ENCODE results near the gene PRKCB.

The PRKCB gene

DNA sequence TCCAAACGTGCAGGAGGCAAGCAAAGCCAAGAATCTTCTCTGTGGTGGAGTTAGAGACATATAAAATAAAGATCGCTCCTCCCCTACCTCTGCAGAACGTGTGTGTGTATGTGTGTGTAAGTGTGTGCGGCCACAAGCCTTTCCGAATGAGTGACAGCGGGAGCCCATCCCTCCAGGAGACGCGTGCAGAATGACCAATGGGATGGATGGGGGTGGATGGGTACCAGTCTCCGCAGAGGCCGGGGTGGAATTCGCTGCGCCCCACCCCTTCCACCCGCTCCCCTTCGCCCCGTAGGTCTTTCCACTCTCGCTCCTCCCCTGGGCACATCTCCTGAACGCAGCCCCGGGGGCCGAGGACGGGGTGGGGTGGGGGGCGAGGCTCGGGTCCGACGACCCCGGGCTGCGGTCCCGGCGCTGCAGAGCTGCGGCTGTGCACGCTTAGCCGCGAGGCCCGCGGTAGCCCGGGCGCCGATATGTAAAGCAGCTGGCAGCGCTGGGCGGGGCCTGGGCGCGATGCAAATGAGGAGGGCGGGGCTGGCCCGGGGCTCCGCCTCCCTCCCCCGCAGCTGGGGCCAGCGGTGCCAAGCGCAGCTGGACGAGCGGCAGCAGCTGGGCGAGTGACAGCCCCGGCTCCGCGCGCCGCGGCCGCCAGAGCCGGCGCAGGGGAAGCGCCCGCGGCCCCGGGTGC lies at the start of gene PRKCB:
Gene PRKCB, plus strand, starts transcription at position 594 of the 688 bp plus-strand sequence.
- peak; percentile 70 to 89 for DNase-seq (ENCODE audit: low read depth in 2 of 2)

- DNase-seq (ENCODE audit: low read depth in 2 of 2): no peak
These were observed 48.7 kb upstream of the PRKCB start for GRCh38 chr16:23786964-23787561.

DNA sequence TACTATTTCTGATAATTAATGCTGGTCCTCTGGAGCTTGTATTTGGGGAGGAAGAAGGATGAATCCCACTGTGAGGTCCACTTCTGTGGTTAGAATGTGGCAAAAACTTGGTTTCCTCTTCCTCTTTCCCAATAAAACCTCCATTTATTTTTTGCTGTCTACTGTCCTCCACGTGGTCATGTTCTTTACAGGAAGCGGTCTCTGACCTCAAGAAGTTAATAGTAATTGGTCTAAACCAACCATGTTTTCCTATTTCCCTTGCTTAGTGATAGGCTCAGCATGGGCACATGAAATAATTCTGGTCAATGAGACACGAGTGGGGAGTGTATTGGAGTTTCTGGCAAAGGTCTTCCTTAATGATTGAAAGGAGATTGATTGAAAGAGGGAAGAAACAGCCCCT lies 47.1 kb upstream of the PRKCB start:
- DNase-seq (ENCODE audit: low read depth in 2 of 2): no peak

GRCh38 chr16:23795378-23795777 lies 40.4 kb upstream of the PRKCB start:
- DNase-seq (ENCODE audit: low read depth in 2 of 2): no peak

- DNase-seq (ENCODE audit: low read depth in 2 of 2): no peak
These were observed 38.8 kb upstream of the PRKCB start for GRCh38 chr16:23796941-23797340.

DNA sequence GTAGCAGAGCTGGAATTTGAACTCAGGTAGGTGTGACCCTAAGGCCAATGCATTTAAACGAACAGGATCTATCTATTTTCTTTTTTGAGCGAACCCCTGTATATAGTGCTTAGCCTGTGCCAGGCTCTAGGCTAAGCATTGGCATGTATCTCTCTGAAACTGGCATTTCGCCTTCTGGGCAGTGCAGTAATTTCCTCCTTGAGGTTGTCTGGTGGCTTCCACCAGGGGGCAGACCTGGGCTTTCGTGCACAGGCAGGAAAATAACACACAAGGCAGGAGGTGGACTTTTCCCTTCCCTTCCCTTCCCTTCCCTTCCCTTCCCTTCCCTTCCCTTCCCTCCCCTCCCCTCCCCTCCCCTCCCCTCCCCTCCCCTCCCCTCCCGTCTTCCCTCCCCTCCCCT lies 34.4 kb upstream of the PRKCB start:
- DNase-seq (ENCODE audit: low read depth in 2 of 2): peak; percentile 49 to 65

- DNase-seq (ENCODE audit: low read depth in 2 of 2): no peak
These were observed 33.0 kb upstream of the PRKCB start for GRCh38 chr16:23802776-23803175.

DNA sequence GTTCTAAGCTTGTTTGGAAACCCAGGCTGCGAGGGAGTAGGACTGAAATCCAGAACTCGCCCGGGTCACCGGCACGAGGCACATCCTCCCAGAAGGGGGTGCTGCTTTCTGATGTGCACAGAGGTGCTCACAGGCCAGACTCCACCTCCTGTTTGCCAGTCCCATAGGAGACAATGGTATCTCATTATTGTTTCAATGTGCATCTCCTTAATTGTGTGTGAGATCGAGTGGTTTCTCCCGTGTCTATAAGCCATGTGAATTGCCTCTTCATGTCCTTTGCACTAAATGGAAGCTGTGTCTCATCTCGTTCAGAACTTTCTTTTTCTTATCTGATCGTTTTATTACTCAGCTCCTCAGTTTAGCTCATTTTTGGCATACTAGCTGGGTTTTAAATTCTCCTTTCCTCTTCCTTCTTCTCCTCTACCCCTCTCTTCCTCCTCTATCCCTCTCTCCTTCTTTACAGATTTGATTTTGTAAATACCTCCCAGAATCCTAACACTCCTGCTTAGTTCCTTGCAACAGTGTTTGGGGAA lies 32.1 kb upstream of the PRKCB start:
- peak; percentile 42 to 63 for DNase-seq (ENCODE audit: low read depth in 2 of 2)

GRCh38 chr16:23807028-23807427 lies 28.8 kb upstream of the PRKCB start:
- no peak for DNase-seq (ENCODE audit: low read depth in 2 of 2)

DNA sequence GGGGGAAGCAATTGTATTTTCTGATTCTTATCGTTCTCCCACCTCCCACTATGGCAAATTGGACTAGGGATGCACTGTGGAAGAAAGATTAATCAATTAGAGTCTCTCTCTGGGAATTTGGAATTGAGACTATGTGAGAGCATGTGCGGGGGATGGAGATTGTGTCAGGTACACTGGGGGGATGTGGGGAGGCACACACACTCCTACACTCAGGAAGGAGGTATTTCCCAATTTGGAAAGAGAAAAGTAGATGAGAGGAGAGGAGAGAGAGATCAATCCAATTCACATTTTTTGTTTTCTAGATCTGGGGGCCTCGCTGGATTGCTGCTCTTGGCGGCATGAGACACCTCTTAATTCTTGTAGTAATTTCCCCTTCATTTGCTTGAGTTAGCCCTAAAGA lies 14.3 kb upstream of the PRKCB start:
- no peak for DNase-seq (ENCODE audit: low read depth in 2 of 2)

DNA sequence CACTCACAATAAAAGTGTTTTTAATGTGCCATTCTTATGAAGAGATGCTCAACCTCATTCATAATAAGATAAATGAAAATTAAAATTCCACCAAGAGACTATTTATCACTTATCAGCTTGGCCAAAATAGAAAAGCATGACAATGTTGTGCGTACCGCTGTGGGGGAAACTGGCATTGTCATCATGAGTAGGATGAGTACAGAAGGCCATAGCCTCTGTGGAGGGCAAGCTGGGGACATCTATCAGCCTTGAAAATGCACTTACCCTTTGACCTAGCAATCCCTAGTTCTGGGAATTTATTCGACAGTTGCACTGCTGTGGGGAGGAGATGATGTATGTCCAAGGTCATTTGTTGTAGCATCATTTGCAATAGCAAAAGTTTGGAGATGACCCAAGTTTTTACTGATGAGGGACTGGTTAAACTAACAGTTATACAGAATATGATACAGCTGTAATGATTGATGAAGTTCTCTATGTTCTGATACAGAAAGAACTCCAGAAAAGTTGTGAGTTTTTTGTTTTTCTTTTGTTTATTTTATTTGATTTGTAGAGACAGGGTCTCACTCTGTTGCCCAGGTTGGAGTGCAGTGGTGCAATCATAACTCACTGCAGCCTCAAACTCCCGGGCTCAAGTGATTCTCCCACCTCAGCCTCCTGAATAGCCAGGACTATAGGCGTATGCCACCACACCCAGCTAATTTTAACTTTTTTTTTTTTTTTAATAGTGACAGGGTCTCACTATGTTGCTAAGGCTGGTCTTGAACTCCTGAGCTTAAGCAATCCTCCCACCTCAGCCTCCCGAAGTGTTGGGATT lies 13.7 kb upstream of the PRKCB start:
- DNase-seq (ENCODE audit: low read depth in 2 of 2): no peak

GRCh38 chr16:23823475-23824384 lies 12.1 kb upstream of the PRKCB start:
- DNase-seq (ENCODE audit: low read depth in 2 of 2): no peak

DNA sequence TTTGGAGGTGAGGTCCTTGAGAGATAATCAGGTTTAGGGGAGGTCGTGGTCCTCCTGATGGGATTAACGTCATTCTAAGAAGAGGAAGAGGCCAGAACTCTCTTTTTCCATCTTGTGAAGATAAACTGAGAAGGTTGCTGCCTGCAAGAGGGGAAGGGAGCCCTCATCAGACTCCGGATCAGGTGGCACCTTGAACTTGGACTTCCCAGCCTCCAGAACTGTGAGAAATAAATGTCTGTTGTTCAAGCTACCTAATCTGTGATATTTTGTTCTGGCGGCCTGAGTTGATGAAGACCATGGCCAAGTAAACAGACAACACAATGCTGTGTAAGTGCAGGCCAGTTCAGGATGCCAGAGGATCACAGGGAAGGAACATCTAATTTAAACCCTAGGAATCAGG lies 10.9 kb upstream of the PRKCB start:
- no peak for DNase-seq (ENCODE audit: low read depth in 2 of 2)

- DNase-seq (ENCODE audit: low read depth in 2 of 2): no peak
These were observed 9.2 kb upstream of the PRKCB start for GRCh38 chr16:23826528-23827045.

GRCh38 chr16:23827057-23827456 lies 8.7 kb upstream of the PRKCB start:
- no peak for DNase-seq (ENCODE audit: low read depth in 2 of 2)

DNA sequence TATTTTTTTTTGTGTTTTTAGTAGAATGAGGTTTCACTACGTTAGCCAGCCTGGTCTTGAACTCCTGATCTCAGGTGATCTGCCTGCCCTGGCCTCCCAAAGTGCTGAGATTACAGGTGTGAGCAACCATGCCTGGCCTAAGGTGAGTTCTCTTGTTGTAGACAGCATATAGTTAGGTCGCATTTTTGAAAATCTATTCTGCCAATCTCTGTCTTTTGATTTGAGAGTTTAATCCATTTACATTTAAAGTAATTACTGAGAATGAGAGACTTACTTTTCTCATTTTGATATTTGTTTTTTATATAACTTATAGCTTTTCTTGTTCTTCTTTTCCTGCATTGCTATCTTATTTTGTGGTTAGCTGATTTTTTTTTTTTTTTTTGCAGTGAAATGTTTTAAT lies 6.3 kb upstream of the PRKCB start:
- no peak for DNase-seq (ENCODE audit: low read depth in 2 of 2)

GRCh38 chr16:23830276-23830675 lies 5.5 kb upstream of the PRKCB start:
- DNase-seq (ENCODE audit: low read depth in 2 of 2): no peak

DNA sequence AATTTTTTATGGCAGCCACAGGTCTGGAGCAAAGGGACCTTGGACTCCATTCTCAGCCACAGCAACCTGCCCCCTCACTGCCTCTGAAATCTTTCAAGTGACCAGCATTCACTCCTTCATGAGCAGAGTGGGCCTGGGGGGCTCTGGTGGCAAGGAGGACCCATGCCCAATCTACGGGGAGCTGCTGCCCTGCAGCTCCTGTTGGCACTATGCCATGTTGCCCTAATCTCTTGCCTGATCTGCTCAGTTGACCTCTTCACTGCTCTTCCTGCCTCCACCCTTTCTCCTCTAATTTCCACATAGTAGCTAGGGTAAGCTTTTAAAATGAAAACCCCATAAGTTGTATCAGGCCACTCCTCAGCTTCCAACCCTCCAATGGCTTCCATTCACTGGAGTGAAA lies 2.9 kb upstream of the PRKCB start:
- DNase-seq (ENCODE audit: low read depth in 2 of 2): no peak

- DNase-seq (ENCODE audit: low read depth in 2 of 2): no peak
These were observed 2.3 kb upstream of the PRKCB start for GRCh38 chr16:23833504-23833903.

GRCh38 chr16:23833960-23834685 lies 1.7 kb upstream of the PRKCB start:
- DNase-seq (ENCODE audit: low read depth in 2 of 2): no peak

GRCh38 chr16:23836078-23836403 lies 258 bp downstream of the PRKCB start:
- DNase-seq (ENCODE audit: low read depth in 2 of 2): no peak

Data from stimulated activated CD4-positive, alpha-beta T cell treated with anti-CD3 and anti-CD28 coated beads, Interleukin-15, amount 100 ng/mL, for 48 hours (primary cell).